Kidney capillary endothelial cell (primary cell): Measurements from ENCODE around the gene CDH5.

Experiments used
- DNase-seq: peaks from one replicate; pipeline ENCODE4 v3.0.0-alpha.2; 2018; ENCODE audit warnings: low spot score

The CDH5 gene

DNA sequence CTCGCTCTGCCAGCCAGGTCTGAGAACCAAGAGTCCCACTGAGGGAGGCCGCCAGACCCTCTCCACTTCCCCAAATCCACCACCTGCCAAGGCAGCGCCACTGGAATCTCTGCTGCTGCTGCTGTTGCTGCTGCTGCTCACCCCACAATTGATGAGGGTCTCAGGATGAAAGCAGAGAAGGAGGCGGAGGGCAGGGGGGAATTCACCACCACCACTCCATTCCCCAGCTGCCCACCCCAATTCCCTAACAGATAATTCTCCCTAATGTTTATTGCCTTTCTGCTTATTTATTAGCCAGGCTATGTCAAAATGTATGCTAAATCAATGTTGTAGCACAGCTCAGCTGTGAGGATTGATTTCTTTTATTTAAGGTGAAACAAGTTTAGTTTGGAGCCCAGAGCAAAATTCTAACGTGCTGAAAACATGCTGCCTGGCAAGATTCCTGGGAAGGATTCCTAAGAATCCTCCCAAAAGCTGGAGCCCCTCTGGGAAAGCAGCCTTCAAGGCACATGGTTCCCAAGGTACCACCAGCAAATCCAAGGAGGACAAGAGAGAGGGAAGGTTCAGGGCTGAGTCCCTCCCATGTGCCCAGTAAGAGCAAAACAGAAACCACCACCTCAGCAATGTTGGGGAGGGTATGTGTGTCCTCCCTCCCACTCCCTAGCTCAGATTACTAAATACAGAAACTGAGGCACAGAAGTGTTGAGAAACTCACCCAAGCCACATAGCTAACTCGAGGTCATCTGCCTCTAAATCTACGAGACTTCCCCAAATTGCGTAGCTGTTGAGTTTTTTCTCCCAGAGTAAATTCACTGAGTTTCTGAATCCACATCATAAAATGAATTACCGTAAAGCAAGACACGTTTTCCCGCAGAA, 12.2 kb upstream of the CDH5 start:
- DNase-seq: no peak

DNA sequence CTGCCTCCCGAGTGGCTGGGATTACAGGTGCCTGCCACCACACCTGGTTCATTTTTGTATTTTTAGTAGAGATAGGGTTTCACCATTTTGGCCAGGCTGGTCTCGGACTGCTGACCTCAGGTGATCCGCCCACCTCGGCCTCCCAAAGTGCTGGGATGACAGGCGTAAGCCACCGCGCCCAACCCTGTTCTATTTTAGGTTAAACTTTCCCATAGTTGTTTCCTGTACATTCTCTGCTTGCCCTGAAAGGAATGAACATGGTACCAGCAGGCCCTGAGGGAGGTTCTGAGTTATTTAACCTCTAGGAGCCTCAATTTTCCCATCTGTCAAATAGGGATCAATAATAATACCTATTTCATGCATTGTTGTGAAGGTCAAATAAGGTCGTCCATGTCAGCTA, 11.0 kb upstream of the CDH5 start:
- DNase-seq: no peak

DNA sequence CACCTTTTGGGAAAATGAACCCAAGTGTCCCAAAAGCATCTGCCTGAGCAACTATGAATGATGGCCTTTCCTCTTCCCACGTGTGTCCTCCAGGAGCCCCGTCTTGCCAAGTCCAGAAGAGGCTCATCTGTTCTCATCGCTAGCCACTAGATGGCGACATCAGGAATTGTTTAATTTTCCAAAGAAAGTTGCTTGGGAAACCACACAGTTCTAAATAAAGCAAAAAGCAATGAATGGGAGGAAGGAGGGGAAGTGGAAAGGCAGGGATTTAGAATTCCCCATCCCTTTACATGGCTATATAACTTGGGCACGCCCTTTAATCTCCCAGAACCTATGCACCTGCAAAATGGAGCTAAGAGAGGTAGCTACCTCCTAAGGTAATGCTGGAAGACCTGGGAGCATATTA, 9.0 kb upstream of the CDH5 start:
- DNase-seq: peak; percentile 87

DNA sequence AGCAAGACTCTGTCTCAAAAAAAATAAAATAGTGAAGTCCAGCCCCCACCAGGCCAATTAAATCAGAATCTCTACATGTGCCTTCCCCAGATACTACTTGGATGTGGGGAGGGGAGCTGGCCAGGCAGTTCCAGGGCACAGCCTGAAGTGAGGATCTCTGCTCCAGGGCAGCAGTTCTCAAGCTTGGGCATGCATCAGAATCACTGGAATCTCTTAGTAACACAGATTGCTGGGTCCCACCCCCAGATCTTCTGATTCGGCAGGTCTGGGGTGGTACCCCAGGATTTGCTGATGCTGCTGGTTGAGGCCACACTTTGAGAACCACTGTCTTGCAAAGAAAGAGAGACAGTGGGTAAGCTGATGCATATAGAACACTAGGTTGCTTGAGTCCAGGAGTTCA, 8.3 kb upstream of the CDH5 start:
- DNase-seq: no peak

DNA sequence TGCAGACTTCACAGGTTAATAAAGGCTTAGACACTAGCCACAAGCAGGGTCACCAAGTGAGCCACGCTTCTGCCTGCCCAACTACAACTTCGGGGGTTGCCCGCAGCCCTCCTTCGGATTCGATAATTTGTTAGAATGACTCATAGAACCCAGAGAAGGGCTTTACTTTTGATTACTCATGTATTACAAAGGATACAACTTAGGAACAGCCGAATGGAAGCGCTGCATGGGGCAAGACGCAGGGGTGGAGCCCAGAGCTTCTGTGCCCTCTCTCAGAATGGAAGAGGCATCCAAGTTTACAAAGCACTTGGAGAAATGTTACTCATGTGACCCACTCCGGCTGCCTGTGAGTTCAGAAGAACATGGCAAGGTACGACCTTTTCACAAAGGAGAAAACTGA, 7.5 kb upstream of the CDH5 start:
- no peak for DNase-seq

DNA sequence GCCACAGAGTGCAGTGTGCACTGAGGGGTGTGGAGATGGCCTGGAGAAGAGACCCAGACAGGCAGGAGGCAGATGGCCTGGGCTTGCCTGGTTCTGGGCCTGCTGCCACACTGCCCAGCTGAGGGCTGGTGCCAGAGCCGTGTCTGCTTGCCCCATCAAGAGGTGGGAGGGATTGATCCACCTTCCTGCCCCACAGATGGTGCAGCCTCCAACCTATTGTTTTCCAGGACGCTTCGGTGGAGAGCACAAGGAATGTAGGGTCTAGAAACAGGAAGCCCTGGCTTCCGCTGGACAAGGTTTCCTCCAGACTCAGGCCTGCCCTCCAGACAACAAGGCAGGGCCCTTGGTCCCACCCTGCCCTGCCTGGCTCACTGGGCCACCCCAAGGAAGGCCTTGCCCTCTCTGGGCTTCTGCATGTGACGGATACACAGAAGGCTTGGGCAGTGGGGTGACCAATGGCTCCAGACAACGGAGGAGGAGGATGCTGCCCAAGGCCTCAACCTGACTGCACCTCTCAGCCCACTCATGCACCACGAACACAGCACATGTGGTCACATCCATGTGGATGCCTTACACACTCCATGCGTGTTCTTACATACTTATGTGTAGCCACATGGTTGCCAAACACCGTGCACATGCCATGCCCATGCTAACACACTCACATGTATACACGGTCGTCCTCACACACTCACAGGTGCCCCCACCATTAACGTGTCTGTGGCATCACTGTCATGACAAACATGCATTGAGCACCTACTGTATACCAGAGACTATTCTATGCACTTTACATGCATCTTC, 6.5 kb upstream of the CDH5 start:
- peak; percentile 97 for DNase-seq

DNA sequence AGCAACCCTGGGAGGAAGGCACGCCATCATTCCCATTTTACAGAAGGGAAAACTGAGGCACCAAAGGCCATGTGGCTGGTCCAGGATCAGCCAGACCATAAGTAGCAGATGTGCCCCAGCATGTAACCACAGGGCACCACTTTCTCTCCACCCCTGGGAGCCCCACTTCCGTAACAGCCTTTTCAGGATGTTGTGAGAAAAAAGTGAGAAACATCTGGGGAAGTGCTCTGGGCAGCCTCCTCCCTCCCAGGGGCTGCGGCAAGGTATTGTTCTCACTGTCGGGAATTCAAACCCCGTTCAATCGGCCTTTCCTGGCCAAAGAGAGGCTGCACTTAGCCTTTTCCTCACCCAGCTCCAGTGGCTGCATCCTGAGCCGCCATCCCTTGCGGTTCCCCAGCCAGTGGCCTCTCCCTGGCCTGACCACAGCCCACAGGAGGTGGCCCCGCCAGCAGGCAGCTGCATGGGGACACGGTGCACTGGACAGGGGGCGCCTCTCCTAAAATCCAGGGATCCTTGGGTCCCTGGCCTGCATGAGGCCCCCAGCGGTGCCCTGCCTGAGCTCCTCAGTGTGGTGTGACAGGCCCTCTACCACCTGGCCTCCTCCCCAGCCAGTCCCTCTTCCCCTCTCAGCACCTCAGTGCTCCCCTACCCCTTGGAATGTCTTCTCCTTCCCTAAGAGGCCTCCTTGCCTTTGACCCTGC, 5.7 kb upstream of the CDH5 start:
- peak; percentile 90 for DNase-seq

DNA sequence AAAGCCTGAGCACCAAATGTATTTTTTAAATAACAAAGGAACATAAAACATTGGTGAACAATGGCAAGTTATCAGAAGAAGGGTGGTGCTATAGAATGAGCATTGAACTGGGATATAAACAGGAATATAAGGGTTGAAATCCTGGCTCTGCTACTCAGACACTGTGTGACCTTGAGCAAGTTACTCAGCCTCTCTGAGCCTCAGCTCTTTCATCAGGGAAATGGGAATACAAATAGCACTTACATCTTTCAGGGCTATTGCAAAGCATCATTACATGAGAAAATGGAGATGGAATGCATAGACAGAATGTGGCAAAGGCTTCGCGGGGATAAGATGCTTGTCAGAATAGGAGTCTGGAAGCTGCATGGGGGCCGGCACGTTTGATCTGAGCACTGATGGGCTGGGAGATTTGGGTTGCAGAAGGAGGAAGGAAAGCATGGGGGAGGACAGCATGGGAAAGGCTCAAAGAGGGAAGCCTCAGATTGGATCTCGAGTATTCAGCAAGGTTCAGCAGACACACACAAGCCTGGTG, 4.8 kb upstream of the CDH5 start:
- DNase-seq: no peak

DNA sequence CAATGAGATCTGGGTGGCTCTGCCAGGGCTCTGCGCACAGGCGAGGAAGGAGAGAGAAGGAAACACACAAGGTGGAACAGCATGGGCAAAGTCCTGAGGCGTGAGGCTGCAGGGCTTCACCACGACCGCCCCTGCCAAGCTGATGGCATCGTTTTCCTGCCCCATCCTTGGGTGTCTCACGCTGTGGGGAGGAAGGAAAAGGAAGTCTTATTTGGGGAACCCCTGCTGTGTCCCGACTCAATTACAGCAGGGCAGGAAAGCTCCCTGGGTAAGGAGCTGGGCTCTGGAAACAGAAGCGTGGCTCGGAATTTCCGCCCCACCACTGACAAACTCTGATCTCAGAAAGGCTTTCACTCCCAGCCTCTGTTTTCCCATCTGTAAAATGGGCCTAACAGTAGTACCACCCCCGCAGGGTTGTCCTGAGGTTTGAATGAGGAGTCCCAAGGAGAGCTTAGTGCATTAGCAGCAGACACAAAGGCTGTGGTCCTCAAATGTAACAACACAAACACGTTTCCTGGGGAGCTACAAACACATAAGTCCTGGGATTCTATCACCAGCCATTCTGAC, 3.2 kb upstream of the CDH5 start:
- DNase-seq: no peak

DNA sequence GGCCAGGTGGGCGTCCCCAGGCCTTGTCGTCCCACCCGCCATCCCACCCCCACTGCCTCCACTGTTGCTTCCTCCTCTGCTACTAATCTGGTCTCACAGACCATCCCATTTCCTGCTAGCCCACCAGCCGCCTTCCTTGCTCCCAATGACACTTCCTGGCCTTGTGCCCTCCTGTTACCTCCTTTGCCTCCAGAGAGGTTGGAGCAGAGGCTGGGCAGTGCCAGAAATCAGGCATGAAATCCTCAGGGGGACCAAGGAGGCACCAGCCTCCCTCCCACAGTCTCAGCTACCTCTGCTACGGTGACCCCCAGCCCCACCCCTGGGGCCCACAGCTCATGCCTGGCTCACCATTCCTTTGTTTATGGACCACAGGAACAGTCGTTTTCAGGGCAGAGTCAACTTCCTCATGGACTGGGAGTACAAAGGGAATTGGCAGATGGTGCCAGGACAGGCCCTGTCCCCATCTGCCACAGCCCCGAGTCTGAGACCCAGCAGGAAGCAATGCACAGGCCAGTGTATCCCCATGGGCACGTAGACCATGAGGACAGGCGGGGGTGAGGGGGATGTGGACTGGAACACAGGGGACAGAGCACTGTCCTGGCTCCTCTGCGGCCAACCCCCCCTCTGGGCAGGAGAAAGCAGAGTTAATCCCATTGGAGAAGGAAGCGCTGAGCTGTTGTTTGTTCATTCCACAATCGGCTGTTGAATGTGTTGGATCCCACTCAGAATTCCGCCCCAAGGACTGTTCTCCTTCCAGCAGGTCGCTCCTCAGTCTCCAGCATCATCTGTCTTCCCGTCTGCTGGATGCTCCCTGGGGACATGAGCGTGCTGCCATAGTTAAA, 2.2 kb upstream of the CDH5 start:
- peak; percentile 99 for DNase-seq

DNA sequence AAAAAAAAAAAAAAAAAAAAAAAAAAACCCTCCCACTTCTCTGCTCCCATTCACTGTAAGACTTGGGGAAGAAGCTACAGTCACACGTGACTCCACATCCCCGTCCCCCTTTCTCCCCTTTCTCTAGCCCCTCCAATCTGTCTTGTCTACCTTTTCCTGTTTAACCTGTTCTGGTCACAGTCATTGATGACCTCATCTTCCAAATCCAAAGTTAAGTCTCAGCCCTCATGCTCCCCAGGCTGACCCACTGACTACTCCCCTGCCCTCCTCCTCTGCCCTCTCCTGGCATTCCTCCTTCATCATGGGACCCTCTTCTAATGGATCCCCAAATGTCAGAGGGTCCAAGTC, 1.6 kb upstream of the CDH5 start:
- no peak for DNase-seq

DNA sequence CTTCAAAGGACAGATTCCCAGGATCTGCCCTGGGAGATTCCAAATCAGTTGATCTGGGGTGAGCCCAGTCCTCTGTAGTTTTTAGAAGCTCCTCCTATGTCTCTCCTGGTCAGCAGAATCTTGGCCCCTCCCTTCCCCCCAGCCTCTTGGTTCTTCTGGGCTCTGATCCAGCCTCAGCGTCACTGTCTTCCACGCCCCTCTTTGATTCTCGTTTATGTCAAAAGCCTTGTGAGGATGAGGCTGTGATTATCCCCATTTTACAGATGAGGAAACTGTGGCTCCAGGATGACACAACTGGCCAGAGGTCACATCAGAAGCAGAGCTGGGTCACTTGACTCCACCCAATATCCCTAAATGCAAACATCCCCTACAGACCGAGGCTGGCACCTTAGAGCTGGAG, 840 bp upstream of the CDH5 start:
- peak; percentile 90 for DNase-seq

DNA sequence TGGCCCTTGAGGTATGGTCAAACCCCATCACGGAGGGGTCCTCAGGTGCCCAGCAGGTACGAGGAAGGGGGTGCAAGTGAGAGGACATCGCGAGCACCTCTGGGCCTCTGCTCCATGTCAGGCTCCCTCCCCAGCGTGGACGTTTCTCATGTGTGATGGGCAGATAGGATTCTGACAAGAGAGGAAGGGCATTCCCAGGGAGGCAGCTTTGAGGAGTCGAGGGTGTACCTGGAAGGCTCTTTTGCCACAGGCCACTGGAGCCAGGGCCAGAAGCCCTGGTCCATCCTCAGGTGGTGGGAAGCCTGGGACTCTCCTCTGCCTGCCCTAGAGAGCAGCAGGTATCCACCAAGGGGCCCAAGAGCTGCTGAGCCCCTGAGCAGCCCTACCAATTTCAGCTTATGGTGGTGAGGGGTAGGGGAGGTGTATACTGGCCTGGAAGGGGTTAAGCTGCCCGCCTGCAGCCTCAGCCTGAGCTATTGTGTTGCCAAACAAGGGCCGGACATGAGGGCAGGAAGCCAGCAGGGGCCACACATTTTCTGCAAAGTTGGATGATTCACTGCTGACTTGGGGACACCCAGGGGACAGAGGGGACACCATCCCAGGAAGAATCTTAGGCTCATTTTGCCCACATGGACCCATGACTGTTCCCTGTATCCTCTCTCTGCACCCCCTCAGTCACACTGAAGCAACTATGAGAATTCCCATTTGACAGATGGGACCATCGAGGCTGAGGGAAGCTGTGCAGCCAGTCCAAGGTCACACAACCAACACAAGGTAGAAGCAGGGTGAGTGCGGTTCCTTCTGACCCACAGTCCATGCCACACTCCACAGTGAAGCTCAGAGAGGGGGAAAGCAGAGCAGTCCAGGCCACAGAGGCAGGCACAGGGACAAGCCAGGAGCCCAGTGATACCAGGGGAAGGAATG, 1.7 kb downstream of the CDH5 start:
- peak; percentile 75 for DNase-seq

DNA sequence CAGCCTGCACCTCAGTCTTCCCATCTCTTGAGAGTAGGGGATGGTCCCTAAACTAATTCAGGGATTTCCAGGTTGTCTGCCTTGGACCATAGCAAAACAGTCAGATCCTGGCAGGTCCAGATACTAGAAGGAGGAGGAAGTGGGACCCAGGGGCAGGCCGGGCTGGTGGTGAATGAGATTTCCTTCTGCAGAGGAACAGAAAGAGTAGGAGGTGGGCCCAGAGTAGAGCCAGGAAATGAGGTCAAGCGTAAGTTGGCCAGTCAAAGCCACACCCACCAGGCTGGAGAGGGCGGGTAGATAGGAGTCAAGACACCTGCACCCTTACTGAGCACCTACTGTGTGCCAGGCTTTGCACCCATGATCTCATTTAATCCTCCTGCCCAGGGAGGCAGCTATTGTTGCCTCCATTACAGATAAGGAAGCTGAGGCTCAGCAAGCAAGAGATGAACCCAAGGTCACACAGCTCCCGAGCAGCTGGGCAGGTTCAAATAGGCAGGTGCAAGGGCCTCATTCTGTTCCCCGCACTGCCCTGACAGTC, 2.6 kb downstream of the CDH5 start:
- DNase-seq: no peak

DNA sequence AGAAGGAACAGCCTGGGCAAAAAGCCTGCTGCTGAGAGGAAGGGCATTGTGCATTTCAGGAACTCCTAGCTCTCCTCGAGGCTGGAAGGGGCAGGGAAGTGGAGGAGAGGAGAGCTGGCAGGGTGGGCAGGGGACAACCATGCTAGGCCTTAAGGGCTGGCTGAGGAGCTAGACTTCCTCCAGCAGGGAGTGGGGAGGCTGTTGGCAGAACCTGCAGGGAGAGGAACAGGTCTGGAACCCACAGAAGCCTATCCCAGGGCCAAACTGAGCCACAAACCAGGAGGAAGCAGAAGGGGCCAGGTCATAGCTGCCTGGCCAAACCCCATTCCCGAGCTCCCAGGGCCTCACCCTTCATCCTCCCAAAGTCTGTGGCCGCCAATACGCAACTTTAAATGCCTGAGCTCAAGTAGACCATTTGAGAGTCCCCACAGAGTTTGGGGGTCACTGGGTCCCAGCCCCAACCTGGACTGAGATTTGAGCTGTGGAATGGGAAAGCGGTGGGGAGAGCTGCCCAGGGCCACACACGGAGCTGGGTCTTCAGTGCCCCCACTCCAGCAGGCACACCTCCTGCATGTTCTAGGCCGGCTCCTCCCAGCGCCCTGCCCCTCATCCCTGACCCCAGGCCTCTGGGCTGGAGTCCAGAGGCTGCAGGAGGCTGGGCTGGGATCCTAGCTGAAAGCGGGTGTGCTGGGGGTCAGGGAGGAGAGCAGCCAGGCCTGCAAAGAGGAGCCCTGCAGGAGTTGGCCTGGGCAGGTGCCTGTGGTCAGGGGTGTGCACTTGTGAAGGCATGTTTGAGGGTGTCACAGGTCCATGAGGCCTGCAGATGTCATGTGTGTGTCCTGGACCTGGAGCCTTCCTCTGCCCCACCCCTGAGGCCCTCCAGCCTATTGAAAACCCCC, 4.5 kb downstream of the CDH5 start:
- no peak for DNase-seq

DNA sequence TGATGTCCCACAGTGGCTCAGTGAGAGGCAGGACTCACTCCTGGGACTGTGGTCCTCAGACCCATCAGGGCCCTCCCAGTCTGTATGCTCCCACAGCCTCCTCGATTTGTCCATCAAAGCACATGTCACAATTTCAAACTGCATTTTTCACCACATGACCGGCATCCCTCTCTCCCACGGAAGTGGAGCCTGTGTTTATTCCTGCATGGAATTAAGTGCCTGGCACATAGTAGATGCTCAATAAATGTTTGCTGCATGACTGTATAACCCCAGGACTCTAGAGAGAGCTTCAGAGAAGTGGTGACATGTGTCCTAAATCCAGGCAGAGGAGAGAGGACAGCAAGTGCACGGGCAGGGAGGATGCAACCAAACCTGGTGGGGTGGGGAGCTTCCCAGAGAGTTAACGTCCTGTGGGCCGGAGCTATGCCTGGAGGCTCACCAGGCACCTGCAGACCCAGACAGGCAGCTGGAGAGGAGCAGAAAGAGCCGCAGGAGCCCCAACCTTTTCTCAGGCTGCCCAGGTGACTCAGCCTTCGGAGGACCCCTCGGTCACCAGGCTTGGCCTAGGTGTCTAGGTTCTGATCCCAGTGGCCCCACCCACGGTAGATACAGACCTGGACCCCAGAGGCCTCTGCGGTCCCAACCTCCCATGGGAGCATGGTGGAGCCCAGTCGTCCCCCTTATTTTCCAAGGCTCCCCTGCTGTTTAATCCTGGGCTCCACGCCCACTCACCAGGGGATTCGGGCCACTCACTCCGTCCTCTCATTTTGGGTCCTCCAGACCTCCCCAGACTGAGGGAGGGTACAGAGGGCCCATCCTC, 5.8 kb downstream of the CDH5 start:
- DNase-seq: no peak

DNA sequence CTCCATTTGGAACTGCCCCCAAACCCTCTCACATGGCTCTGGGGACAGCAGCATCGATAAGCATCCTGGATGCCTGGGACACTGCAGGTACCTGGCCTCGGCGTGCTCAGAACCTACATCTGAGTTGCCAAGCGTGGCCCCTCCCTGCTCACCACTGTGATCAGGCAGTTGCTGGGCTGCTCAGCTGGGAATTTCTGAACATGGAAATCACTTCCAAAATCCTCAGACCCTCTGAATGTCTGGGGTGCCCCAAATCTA, 6.3 kb downstream of the CDH5 start:
- no peak for DNase-seq

DNA sequence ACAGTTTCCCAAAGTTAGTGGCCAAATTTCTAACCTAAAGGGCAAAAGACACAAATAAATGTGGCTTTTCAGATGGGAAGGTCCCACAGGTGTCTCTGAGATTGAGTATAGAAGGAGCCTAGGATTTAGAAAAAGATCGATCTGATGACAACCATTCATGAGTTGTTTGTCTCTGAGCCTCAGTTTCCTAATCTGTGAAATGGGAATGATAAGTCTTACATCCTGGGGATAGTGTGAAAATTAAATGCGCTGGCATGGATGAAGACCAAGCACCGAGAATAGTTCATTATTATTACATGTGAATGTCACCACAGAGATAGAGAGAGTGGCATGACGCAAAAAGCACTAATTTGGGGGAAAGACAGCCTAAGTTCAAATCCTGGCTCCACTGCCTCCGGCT, 7.2 kb downstream of the CDH5 start:
- no peak for DNase-seq
